ENCODE results near the gene NQO1. TPM values are rescaled to one million over a fixed set of nuclear protein-coding genes. Genes with fewer than 3 reads are reported as not detected.
A peak's percentile ranks its signal among the peaks of the same experiment; 100 is the strongest.

Gene NQO1
- total RNA-seq, 3 donors from 2014 or later = 116 to 188 (median 133) TPM

DNA sequence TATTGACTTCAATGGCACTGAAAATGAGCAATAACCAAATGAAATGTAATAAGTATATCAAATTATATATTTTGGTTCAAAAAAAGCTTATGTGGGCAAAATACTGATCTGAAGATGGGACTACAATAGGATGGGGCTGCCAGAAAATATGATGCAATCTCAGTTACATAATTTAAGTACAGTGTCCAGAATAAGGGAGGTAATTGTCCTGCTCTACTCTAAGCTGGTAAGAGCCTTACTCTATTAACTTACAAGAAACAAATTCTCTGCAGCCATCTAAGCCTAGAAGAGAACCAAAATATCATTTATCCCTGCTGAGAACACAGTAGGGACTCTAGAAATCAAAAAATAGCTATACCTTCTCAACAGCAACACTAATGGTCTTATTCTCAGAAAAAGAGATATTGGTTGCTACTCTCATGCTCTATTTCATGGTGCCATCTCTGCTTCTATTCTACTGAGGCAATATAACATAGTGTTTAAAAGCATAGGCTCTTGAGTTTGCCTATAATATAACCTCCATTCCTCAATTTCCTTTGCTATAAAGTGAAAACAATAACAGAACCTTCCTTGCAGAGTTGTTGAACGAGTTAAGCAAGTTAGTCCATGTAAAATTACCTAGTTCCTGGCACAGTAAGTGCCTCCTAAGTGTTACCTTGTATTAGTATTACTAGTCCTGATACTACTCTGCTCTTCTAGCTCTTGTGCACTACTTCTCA lies 19.9 kb downstream of the NQO1 start:
- Histone ChIP-seq H3K36me3 (no peaks in the 10 kb centered on the region), H3K4me3 (no peak overlapping the region), H3K9me3 (no peaks in the 10 kb centered on the region), H3K4me1 (peaks cover 0 to 10% of the 10 kb centered on the region in 2 donors), H3K27ac (peak overlapping the region in 1 of 2 donors; percentile 51), H3K27me3 (no peaks in the 10 kb centered on the region)
- intact Hi-C loops (cut with DNase I; ENCODE audit: low total_unique reads) = no loop called here
- DNase-seq (ENCODE audit: low spot score in 2 of 2) = no peak
- TF ChIP-seq POLR2A (IDR thresholded peaks at IDR 0.05) = no peak
- no peak for TF ChIP-seq POLR2AphosphoS5 (IDR thresholded peaks at IDR 0.05)
- TF ChIP-seq, protein P1, sequence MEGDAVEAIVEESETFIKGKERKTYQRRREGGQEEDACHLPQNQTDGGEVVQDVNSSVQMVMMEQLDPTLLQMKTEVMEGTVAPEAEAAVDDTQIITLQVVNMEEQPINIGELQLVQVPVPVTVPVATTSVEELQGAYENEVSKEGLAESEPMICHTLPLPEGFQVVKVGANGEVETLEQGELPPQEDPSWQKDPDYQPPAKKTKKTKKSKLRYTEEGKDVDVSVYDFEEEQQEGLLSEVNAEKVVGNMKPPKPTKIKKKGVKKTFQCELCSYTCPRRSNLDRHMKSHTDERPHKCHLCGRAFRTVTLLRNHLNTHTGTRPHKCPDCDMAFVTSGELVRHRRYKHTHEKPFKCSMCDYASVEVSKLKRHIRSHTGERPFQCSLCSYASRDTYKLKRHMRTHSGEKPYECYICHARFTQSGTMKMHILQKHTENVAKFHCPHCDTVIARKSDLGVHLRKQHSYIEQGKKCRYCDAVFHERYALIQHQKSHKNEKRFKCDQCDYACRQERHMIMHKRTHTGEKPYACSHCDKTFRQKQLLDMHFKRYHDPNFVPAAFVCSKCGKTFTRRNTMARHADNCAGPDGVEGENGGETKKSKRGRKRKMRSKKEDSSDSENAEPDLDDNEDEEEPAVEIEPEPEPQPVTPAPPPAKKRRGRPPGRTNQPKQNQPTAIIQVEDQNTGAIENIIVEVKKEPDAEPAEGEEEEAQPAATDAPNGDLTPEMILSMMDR (IDR thresholded peaks at IDR 0.05) = no peak

- Histone ChIP-seq H3K4me1 (peaks cover 0 to 7% of the 10 kb centered on the region in 2 donors), H3K27ac (peak overlapping the region in 1 of 2 donors; percentile 13), H3K36me3 (no peaks in the 10 kb centered on the region), H3K9me3 (no peaks in the 10 kb centered on the region), H3K27me3 (no peaks in the 10 kb centered on the region), H3K4me3 (no peak overlapping the region)
- no peak for DNase-seq (ENCODE audit: low spot score in 2 of 2)
- TF ChIP-seq, protein P1 (IDR thresholded peaks at IDR 0.05) = no peak
- intact Hi-C loops (cut with DNase I; ENCODE audit: low total_unique reads) = no loop called here
Observed at GRCh38 chr16:69703638-69704037, 22.7 kb downstream of the NQO1 start.

DNA sequence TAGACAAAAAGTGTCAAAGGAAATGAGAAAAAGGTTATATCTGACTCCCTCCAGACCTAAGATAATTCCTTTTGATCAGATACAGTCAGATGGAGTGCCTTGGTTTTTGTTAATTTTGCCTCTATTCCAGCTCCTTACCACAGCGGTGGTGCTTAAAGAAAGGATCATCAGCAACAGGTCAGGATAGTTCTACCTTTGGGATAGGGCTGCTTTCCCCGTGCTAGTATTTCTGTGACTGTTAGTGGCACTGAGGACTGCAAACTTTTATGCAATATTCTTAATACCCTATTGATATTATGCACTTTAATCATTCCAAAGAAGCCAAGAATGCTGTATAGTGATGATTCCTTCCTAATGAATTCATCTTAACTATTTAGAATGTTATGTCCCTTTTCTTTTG lies 24.5 kb downstream of the NQO1 start:
- H3K9me3 ChIP-seq = no peaks in the 10 kb centered on the region
- H3K36me3 ChIP-seq = no peaks in the 10 kb centered on the region
- no peak overlapping the region for H3K27ac ChIP-seq
- peaks cover 0 to 7% of the 10 kb centered on the region in 2 donors for H3K4me1 ChIP-seq
- intact Hi-C loops (cut with DNase I; ENCODE audit: low total_unique reads) = no loop called here
- no peaks in the 10 kb centered on the region for H3K27me3 ChIP-seq
- no peak for DNase-seq (ENCODE audit: low spot score in 2 of 2)
- H3K4me3 ChIP-seq = no peak overlapping the region
- TF ChIP-seq POLR2A (IDR thresholded peaks at IDR 0.05) = no peak
- TF ChIP-seq, protein P1 (IDR thresholded peaks at IDR 0.05) = no peak
- TF ChIP-seq POLR2AphosphoS5 (IDR thresholded peaks at IDR 0.05) = no peak

DNA sequence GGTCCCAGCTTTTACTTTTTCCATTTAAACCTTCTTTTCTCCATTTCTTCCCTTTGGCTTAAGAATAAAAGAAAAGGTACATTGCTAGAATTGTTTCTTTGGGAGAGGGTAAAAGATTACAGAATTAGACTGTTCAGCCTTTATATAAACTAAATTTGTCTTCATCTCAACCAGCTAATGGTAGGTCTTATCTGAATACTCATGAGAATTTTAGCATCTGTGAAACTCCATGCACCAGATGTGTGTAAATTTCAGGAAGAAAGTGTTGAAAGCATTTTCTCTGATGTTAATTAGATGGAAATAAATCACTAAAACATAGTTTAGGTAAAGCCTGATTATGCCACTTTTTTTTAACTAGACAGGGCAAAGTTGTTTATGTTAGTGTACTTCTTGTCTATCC lies 24.9 kb downstream of the NQO1 start:
- Histone ChIP-seq H3K36me3 (no peaks in the 10 kb centered on the region), H3K4me3 (no peak overlapping the region), H3K9me3 (no peaks in the 10 kb centered on the region), H3K27me3 (no peaks in the 10 kb centered on the region), H3K4me1 (peaks cover 0 to 3% of the 10 kb centered on the region in 2 donors), H3K27ac (no peak overlapping the region)
- intact Hi-C loops (cut with DNase I; ENCODE audit: low total_unique reads) = no loop called here
- DNase-seq (ENCODE audit: low spot score in 2 of 2) = no peak
- TF ChIP-seq POLR2AphosphoS5 (IDR thresholded peaks at IDR 0.05) (no peak), POLR2A (IDR thresholded peaks at IDR 0.05) (no peak)
- TF ChIP-seq, protein P1 (IDR thresholded peaks at IDR 0.05) = no peak

GRCh38 chr16:69699915-69700314 lies 26.4 kb downstream of the NQO1 start:
- no peaks in the 10 kb centered on the region for H3K27me3 ChIP-seq
- H3K4me3 ChIP-seq = no peak overlapping the region
- H3K36me3 ChIP-seq = peaks cover 6% of the 10 kb centered on the region
- intact Hi-C loops (cut with DNase I; ENCODE audit: low total_unique reads) = no loop called here
- DNase-seq (ENCODE audit: low spot score in 2 of 2) = no peak
- H3K27ac ChIP-seq = no peak overlapping the region
- no peaks in the 10 kb centered on the region for H3K4me1 ChIP-seq
- no peaks in the 10 kb centered on the region for H3K9me3 ChIP-seq
- TF ChIP-seq POLR2AphosphoS5 (IDR thresholded peaks at IDR 0.05) = no peak
- no peak for TF ChIP-seq POLR2A (IDR thresholded peaks at IDR 0.05)
- TF ChIP-seq, protein P1 (IDR thresholded peaks at IDR 0.05) = no peak
